Measurements from ENCODE around the gene ZNF783.

- TF ChIP-seq POLR2A (IDR thresholded peaks at IDR 0.05): no peak
- no peak for TF ChIP-seq CTCF (IDR thresholded peaks at IDR 0.05)
- TF ChIP-seq EP300 (IDR thresholded peaks at IDR 0.05): no peak
Measured at GRCh38 chr7:149284343-149284742, 22.3 kb downstream of the ZNF783 start.

Measured in ovary (tissue), 3 donors.